Stimulated activated CD4-positive, alpha-beta T cell treated with anti-CD3 and anti-CD28 coated beads, Interleukin-15, amount 100 ng/mL, for 1 hour (primary cell): ENCODE data around the gene FKBP5.
"Not testable (repeated sequence)": the region's sequence is repeated elsewhere in the genome, so short reads cannot be mapped to it uniquely, and the experiment has no call there.

ENCODE experiments used
- DNase-seq, 2 donors: peaks; one replicate each; pipeline ENCODE4 v3.0.0-alpha.2; 2020; ENCODE audit warnings: low read depth in 1 of 2, low spot score in 1 of 2

The FKBP5 gene

GRCh38 chr6:35724059-35724458, 35.3 kb upstream of the FKBP5 start:
- no peak for DNase-seq

GRCh38 chr6:35723587-35723986, 34.9 kb upstream of the FKBP5 start:
- no peak for DNase-seq

GRCh38 chr6:35722121-35722761, 33.5 kb upstream of the FKBP5 start:
- no peak for DNase-seq

- no peak for DNase-seq
These were observed 31.4 kb upstream of the FKBP5 start for GRCh38 chr6:35719830-35720733.

- no peak for DNase-seq
These were observed 30.7 kb upstream of the FKBP5 start for GRCh38 chr6:35719404-35719829.

GRCh38 chr6:35718911-35719381, 30.2 kb upstream of the FKBP5 start:
- no peak for DNase-seq

GRCh38 chr6:35718375-35718736, 29.6 kb upstream of the FKBP5 start:
- DNase-seq = no peak

- no peak for DNase-seq
These were observed 29.0 kb upstream of the FKBP5 start for GRCh38 chr6:35717449-35718374.

GRCh38 chr6:35716798-35717197, 28.1 kb upstream of the FKBP5 start:
- no peak for DNase-seq

GRCh38 chr6:35713006-35713767, 24.5 kb upstream of the FKBP5 start:
- no peak for DNase-seq

- DNase-seq = no peak
These were observed 23.0 kb upstream of the FKBP5 start for GRCh38 chr6:35711731-35712130.

GRCh38 chr6:35710241-35710847, 21.6 kb upstream of the FKBP5 start:
- DNase-seq = no peak

GRCh38 chr6:35708585-35708984, 19.9 kb upstream of the FKBP5 start:
- DNase-seq = no peak

GRCh38 chr6:35707714-35708407, 19.1 kb upstream of the FKBP5 start:
- DNase-seq = no peak

- no peak for DNase-seq
These were observed 17.8 kb upstream of the FKBP5 start for GRCh38 chr6:35706468-35706867.

- no peak for DNase-seq
These were observed 14.8 kb upstream of the FKBP5 start for GRCh38 chr6:35703554-35703953.

GRCh38 chr6:35698858-35699257, 10.1 kb upstream of the FKBP5 start:
- no peak for DNase-seq

- DNase-seq = not testable (repeated sequence)
These were observed 9.7 kb upstream of the FKBP5 start for GRCh38 chr6:35698430-35698829.

- DNase-seq = no peak
These were observed 5.7 kb upstream of the FKBP5 start for GRCh38 chr6:35694462-35694861.
